ENCODE measurements around the gene GHRHR. TPM values are rescaled to one million over a fixed set of nuclear protein-coding genes. Genes with fewer than 3 reads are reported as not detected.

The GHRHR gene
- total and polyA plus RNA-seq, 10 of the 15 experiments (the other 5 are each of a cell fraction or from before 2014, with no cell fraction given), result not detected

- Histone ChIP-seq H3K9me3 (replicated peaks; ENCODE audit: control insufficient read depth, insufficient read depth, low read length) (no peaks in the 10 kb centered on the region), H3K27me3 (replicated peaks in 1 of 2; ENCODE audit: control insufficient read depth in 2 of 2, insufficient read depth in 2 of 2, low read length in 1 of 2) (peaks cover 0 to 6% of the 10 kb centered on the region in 2 experiments; a peak in 3 of 4 replicates), H3K36me3 (ENCODE audit: control insufficient read depth in 2 of 2, insufficient read depth in 2 of 2, low read length in 1 of 2) (no peaks in the 10 kb centered on the region), H3K9ac (ENCODE audit: control insufficient read depth, insufficient read depth, low read length) (no peak overlapping the region), H3K4me1 (ENCODE audit: control insufficient read depth, insufficient read depth, low read length) (no peaks in the 10 kb centered on the region), H3K79me2 (ENCODE audit: control insufficient read depth, insufficient read depth, low read length) (no peaks in the 10 kb centered on the region), H3K27ac (ENCODE audit: control insufficient read depth, insufficient read depth) (no peak overlapping the region), H3K4me3 (no peak overlapping the region), H4K20me1 (ENCODE audit: control insufficient read depth, insufficient read depth) (no peaks in the 10 kb centered on the region), H3K4me2 (ENCODE audit: control insufficient read depth, insufficient read depth) (no peak overlapping the region), H2AFZ (ENCODE audit: control insufficient read depth, low read depth, low read length) (no peak overlapping the region)
- RAD21 ChIA-PET (ENCODE audit: unreplicated experiment), result interaction anchor here (1.9 kb wide), 1 partner anchor 38 kb away, joined by 4 read pairs; no protein-coding TSS in a partner anchor
- FAIRE-seq, result no peak
- BruUV-seq (replicated peaks), result no TSS peak
- CTCF ChIA-PET, result interaction anchor here (0.9 to 7.2 kb wide), 2 partner anchors 38 to 48 kb away, joined by 5 to 159 read pairs; no protein-coding TSS in a partner anchor
- POLR2A ChIA-PET, result no interaction called here
- SMC1A ChIA-PET (ENCODE audit: uncharacterized antibody, unreplicated experiment), result interaction anchor here (1.1 to 1.7 kb wide), 2 partner anchors 11 to 43 kb away, joined by 3 to 4 read pairs; no protein-coding TSS in a partner anchor
- intact Hi-C loops (cut with micrococcal nuclease; ENCODE audit: unreplicated experiment), result loop anchor here (5.0 kb wide), 1 partner anchor 187 kb away; no protein-coding TSS in a partner anchor
- DNase-seq (ENCODE audit: low read depth, low spot score), result no peak
- no peak for ATAC-seq
- TF ChIP-seq POU2F2 (IDR thresholded peaks at IDR 0.05; ENCODE audit: borderline replicate concordance, low read depth, low read length) (no peak), SREBF1 (IDR thresholded peaks at IDR 0.05; ENCODE audit: low read length) (no peak), FOS (IDR thresholded peaks at IDR 0.05; ENCODE audit: borderline replicate concordance, extremely low read depth, insufficient read length) (no peak), KAT2A (conservative IDR thresholded peaks at IDR 0.05; ENCODE audit: control insufficient read depth, low read depth, low read length) (no peak), PBX3 (IDR thresholded peaks at IDR 0.05; ENCODE audit: insufficient replicate concordance, low read depth, low read length) (no peak), PRDM15 (CRISPR knock-in tag; IDR thresholded peaks at IDR 0.05) (no peak), BHLHE40 (IDR thresholded peaks at IDR 0.05; ENCODE audit: borderline replicate concordance in 1 of 2, low read depth in 2 of 2, low read length in 1 of 2) (no peak), HDGF (IDR thresholded peaks at IDR 0.05) (no peak), PML (IDR thresholded peaks at IDR 0.05; ENCODE audit: low read length) (no peak), GATAD2B (conservative IDR thresholded peaks at IDR 0.05; ENCODE audit: low read depth) (no peak), TBL1XR1 (IDR thresholded peaks at IDR 0.05; ENCODE audit: low read depth, low read length) (no peak)
- TF ChIP-seq, protein P1, sequence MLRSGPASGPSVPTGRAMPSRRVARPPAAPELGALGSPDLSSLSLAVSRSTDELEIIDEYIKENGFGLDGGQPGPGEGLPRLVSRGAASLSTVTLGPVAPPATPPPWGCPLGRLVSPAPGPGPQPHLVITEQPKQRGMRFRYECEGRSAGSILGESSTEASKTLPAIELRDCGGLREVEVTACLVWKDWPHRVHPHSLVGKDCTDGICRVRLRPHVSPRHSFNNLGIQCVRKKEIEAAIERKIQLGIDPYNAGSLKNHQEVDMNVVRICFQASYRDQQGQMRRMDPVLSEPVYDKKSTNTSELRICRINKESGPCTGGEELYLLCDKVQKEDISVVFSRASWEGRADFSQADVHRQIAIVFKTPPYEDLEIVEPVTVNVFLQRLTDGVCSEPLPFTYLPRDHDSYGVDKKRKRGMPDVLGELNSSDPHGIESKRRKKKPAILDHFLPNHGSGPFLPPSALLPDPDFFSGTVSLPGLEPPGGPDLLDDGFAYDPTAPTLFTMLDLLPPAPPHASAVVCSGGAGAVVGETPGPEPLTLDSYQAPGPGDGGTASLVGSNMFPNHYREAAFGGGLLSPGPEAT (IDR thresholded peaks at IDR 0.05; ENCODE audit: low read depth), result no peak
- 0% methylated on average over 2 of the region's 3 CpGs for WGBS (ENCODE audit: insufficient coverage, insufficient replicate concordance, low lambda C conversion rate, missing lambda C conversion rate)
- in situ Hi-C loops (cut with MboI), result no loop called here
These were observed 28.2 kb upstream of the GHRHR start for GRCh38 chr7:30935569-30935877.

Data from GM12878 (cell line).